PC-3 (cell line): ENCODE results near the gene PVALEF. TPM values are rescaled to one million over a fixed set of nuclear protein-coding genes. Genes with fewer than 3 reads are reported as not detected.

ENCODE experiments used
- ATAC-seq: fragments of 200-7000 bp; cut with Tn5 transposase; 2 replicates; pipeline ENCODE4 v1.9.1; 2020; ENCODE audit warnings: mild to moderate bottlenecking, moderate library complexity
- BruUV-seq: library from RNA; stranded (reverse); fragments of 400-500 nt; replicated peaks from 2 replicates; lab custom pipeline; 2021; lab: Mats Ljungman, UMichigan
- CTCF ChIA-PET: fragments of 300-600 bp; sonication (Branson Sonifier 250); formaldehyde crosslinking; loops from one replicate; lab custom pipeline; 2022; ENCODE audit warnings: antibody characterized with exemption; lab: Charles Lee
- POLR2A ChIA-PET: fragments of 300-600 bp; sonication (Branson Sonifier 250); formaldehyde crosslinking; loops from one replicate; lab custom pipeline; 2022; ENCODE audit warnings: antibody characterized with exemption; ENCODE audit not compliant: unreplicated experiment; lab: Charles Lee
- DNase-seq: peaks from one replicate; pipeline ENCODE4 v3.0.0-alpha.2; 2015
- H2AFZ ChIP-seq: fragments of 300-600 bp; sonication (generic); 2 replicates; pipeline ENCODE4 v1.6.0; 2016; ENCODE audit warnings: antibody characterized with exemption, low read length
- H3F3A ChIP-seq: fragments of 300-600 bp; sonication (generic); one replicate; pipeline ENCODE4 v1.6.0; 2017; ENCODE audit warnings: antibody characterized with exemption, low read length, control low read depth, mild to moderate bottlenecking; ENCODE audit not compliant: unreplicated experiment
- H3K27ac ChIP-seq: fragments of 300-600 bp; sonication (generic); 2 replicates; pipeline ENCODE4 v1.5.1; 2016; ENCODE audit warnings: mild to moderate bottlenecking, low read length
- H3K27me3 ChIP-seq: fragments of 300-600 bp; sonication (generic); 2 replicates; pipeline ENCODE4 v1.6.1; 2016; ENCODE audit warnings: low read length, mixed read lengths
- H3K36me3 ChIP-seq: fragments of 300-600 bp; sonication (generic); 2 replicates; pipeline ENCODE4 v1.6.1; 2016; ENCODE audit warnings: low read depth, mixed run types, low read length, mixed read lengths
- H3K4me1 ChIP-seq: fragments of 300-600 bp; sonication (generic); 2 replicates; pipeline ENCODE4 v1.5.1; 2016; ENCODE audit warnings: low read length; ENCODE audit not compliant: insufficient read depth
- H3K4me2 ChIP-seq: fragments of 300-600 bp; sonication (generic); 2 replicates; pipeline ENCODE4 v1.6.0; 2016; ENCODE audit warnings: low read length
- H3K4me3 ChIP-seq: fragments of 300-600 bp; sonication (generic); 2 replicates; pipeline ENCODE4 v1.5.1; 2016; ENCODE audit warnings: mild to moderate bottlenecking, low read length, mixed read lengths
- H3K79me2 ChIP-seq: fragments of 300-600 bp; sonication (generic); 2 replicates; pipeline ENCODE4 v1.6.1; 2017; ENCODE audit warnings: low read length, mixed read lengths
- H3K9ac ChIP-seq: fragments of 300-600 bp; sonication (generic); 2 replicates; pipeline ENCODE4 v1.6.0; 2016; ENCODE audit warnings: mild to moderate bottlenecking, low read length
- H3K9me2 ChIP-seq: fragments of 300-600 bp; sonication (generic); replicated peaks from 2 replicates; pipeline ENCODE4 v1.6.1; 2016; ENCODE audit warnings: mixed run types, low read length, mixed read lengths
- H3K9me3 ChIP-seq: fragments of 300-600 bp; sonication (generic); 2 replicates; pipeline ENCODE4 v1.6.1; 2016; ENCODE audit warnings: low read length, mixed read lengths
- H4K20me1 ChIP-seq: fragments of 300-600 bp; sonication (generic); 2 replicates; pipeline ENCODE4 v1.6.1; 2016; ENCODE audit warnings: low read length, mixed read lengths
- EZH2 ChIP-seq: fragments of 300-600 bp; sonication (generic); IDR thresholded peaks from one replicate; pipeline ENCODE4 v1.6.1; 2017; ENCODE audit warnings: antibody characterized with exemption, mild to moderate bottlenecking, low read length; ENCODE audit not compliant: unreplicated experiment
- EZH2phosphoT487 ChIP-seq: fragments of 300-600 bp; sonication (generic); IDR thresholded peaks from 2 replicates; pipeline ENCODE4 v1.6.1; 2018; ENCODE audit warnings: mild to moderate bottlenecking, antibody characterized with exemption, low read length, borderline replicate concordance
- intact Hi-C: fragments of 100-400 bp; cut with micrococcal nuclease; formaldehyde crosslinking; loops from 2 replicates; pipeline ENCODE4 v1.9.0; 2023
- total RNA-seq: library from RNA; depleted of rRNA; stranded (reverse); fragments of >200 nt; gene quantifications from 2 replicates; pipeline ENCODE4 v1.2.3, GENCODE V29; 2014
- TF ChIP-seq, protein P1 (sequence below): fragments of 300-600 bp; sonication (generic); conservative IDR thresholded peaks from 2 replicates; pipeline ENCODE4 v1.5.1; 2017; ENCODE audit warnings: antibody characterized with exemption, low read depth, mild to moderate bottlenecking, low read length

Gene PVALEF
- total RNA-seq, 1 experiment from 2014 or later, result not detected

GRCh38 chr17:81135505-81136278, 29.6 kb upstream of the PVALEF start:
- Histone ChIP-seq H4K20me1 (no peaks in the 10 kb centered on the region), H3F3A (no peaks in the 10 kb centered on the region), H3K4me1 (no peaks in the 10 kb centered on the region), H3K4me2 (no peak overlapping the region), H2AFZ (no peak overlapping the region), H3K27ac (no peak overlapping the region), H3K9ac (no peak overlapping the region), H3K4me3 (no peak overlapping the region), H3K79me2 (no peaks in the 10 kb centered on the region), H3K9me3 (no peaks in the 10 kb centered on the region), H3K9me2 (no peaks in the 10 kb centered on the region), H3K36me3 (no peaks in the 10 kb centered on the region), H3K27me3 (no peaks in the 10 kb centered on the region)
- DNase-seq (no peak), ATAC-seq (peak; percentile 18; the same call in 1 of the 2 replicates)
- no TSS peak for BruUV-seq
- CTCF ChIA-PET, result no interaction called here
- intact Hi-C loops, result no loop called here
- no peak for TF ChIP-seq EZH2
- TF ChIP-seq, protein P1, sequence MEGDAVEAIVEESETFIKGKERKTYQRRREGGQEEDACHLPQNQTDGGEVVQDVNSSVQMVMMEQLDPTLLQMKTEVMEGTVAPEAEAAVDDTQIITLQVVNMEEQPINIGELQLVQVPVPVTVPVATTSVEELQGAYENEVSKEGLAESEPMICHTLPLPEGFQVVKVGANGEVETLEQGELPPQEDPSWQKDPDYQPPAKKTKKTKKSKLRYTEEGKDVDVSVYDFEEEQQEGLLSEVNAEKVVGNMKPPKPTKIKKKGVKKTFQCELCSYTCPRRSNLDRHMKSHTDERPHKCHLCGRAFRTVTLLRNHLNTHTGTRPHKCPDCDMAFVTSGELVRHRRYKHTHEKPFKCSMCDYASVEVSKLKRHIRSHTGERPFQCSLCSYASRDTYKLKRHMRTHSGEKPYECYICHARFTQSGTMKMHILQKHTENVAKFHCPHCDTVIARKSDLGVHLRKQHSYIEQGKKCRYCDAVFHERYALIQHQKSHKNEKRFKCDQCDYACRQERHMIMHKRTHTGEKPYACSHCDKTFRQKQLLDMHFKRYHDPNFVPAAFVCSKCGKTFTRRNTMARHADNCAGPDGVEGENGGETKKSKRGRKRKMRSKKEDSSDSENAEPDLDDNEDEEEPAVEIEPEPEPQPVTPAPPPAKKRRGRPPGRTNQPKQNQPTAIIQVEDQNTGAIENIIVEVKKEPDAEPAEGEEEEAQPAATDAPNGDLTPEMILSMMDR, result no peak
- no peak for TF ChIP-seq EZH2phosphoT487
- POLR2A ChIA-PET, result interaction anchor here (0.5 kb wide), 1 partner anchor 10 kb away, joined by 3 read pairs; no protein-coding TSS in a partner anchor

DNA sequence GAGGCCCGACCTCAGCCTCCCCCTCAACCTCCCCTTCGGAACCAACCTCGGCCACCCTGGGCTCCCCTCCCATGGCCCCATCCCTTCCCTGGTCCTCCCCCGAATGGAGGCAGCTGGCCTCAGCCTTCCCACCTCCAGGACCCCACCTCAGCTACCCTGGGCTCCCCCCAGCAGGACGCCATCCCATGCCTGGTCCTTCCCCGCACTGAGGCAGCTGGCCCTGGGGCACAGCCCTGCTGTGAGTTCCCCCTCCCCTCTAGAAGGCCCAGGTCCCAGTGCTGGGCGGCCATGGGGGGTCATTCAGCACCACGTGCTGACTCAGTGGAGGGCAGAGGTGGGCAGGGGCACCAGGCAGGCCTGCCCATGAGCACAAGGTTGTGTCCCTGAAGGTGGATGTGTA, 28.9 kb upstream of the PVALEF start:
- H3K4me1 ChIP-seq, result no peaks in the 10 kb centered on the region
- no peak for DNase-seq
- CTCF ChIA-PET, result no interaction called here
- TF ChIP-seq EZH2 (no peak), EZH2phosphoT487 (no peak)
- TF ChIP-seq, protein P1, result no peak
- POLR2A ChIA-PET, result no interaction called here
- no peak overlapping the region for H3K9ac ChIP-seq
- H3K36me3 ChIP-seq, result no peaks in the 10 kb centered on the region
- no peak overlapping the region for H2AFZ ChIP-seq
- H3K4me3 ChIP-seq, result no peak overlapping the region
- no peak overlapping the region for H3K4me2 ChIP-seq
- no TSS peak for BruUV-seq
- intact Hi-C loops, result no loop called here
- no peak overlapping the region for H3K27ac ChIP-seq
- no peaks in the 10 kb centered on the region for H3F3A ChIP-seq
- H3K9me2 ChIP-seq, result no peaks in the 10 kb centered on the region
- no peaks in the 10 kb centered on the region for H4K20me1 ChIP-seq
- H3K9me3 ChIP-seq, result no peaks in the 10 kb centered on the region
- H3K27me3 ChIP-seq, result no peaks in the 10 kb centered on the region
- ATAC-seq, result no peak
- H3K79me2 ChIP-seq, result no peaks in the 10 kb centered on the region

GRCh38 chr17:81137248-81137647, 28.1 kb upstream of the PVALEF start:
- H3K9ac ChIP-seq, result no peak overlapping the region
- CTCF ChIA-PET, result no interaction called here
- H3K79me2 ChIP-seq, result no peaks in the 10 kb centered on the region
- no peak for DNase-seq
- no peaks in the 10 kb centered on the region for H3K4me1 ChIP-seq
- intact Hi-C loops, result no loop called here
- no peak for ATAC-seq
- no peaks in the 10 kb centered on the region for H3K36me3 ChIP-seq
- no peak overlapping the region for H3K27ac ChIP-seq
- TF ChIP-seq EZH2, result no peak
- no peaks in the 10 kb centered on the region for H4K20me1 ChIP-seq
- H3K9me2 ChIP-seq, result no peaks in the 10 kb centered on the region
- H2AFZ ChIP-seq, result no peak overlapping the region
- H3F3A ChIP-seq, result no peaks in the 10 kb centered on the region
- POLR2A ChIA-PET, result no interaction called here
- H3K4me3 ChIP-seq, result no peak overlapping the region
- no peak overlapping the region for H3K4me2 ChIP-seq
- no TSS peak for BruUV-seq
- no peaks in the 10 kb centered on the region for H3K27me3 ChIP-seq
- H3K9me3 ChIP-seq, result no peaks in the 10 kb centered on the region
